Trophoblast cell (in vitro differentiated cells and primary cell): ENCODE data around the gene DDRGK1.

Experiments
- DNase-seq, 2 donors: peaks; one replicate each; pipeline ENCODE4 v3.0.0-alpha.2; 2016
- H2AFZ ChIP-seq: 2 replicates; pipeline ENCODE4 v1.6.1; 2013; ENCODE audit warnings: low read length, moderate library complexity, mild to moderate bottlenecking; ENCODE audit not compliant: insufficient read depth, poor library complexity
- H2AK5ac ChIP-seq: 2 replicates; pipeline ENCODE4 v1.6.1; 2013; ENCODE audit warnings: mild to moderate bottlenecking, low read length
- H2BK120ac ChIP-seq: 2 replicates; pipeline ENCODE4 v1.6.1; 2013; ENCODE audit warnings: low read length, mild to moderate bottlenecking, moderate library complexity; ENCODE audit not compliant: insufficient read depth, poor library complexity
- H2BK12ac ChIP-seq: 2 replicates; pipeline ENCODE4 v1.6.1; 2013; ENCODE audit warnings: mild to moderate bottlenecking, low read length, moderate library complexity
- H2BK5ac ChIP-seq: 2 replicates; pipeline ENCODE4 v1.6.1; 2013; ENCODE audit warnings: low read length, low read depth, moderate library complexity, mild to moderate bottlenecking; ENCODE audit not compliant: poor library complexity
- H3K14ac ChIP-seq: 2 replicates; pipeline ENCODE4 v1.6.1; 2013; ENCODE audit warnings: mild to moderate bottlenecking, low read length
- H3K18ac ChIP-seq: 2 replicates; pipeline ENCODE4 v1.6.1; 2013; ENCODE audit warnings: mild to moderate bottlenecking, low read length
- H3K23ac ChIP-seq: 2 replicates; pipeline ENCODE4 v1.6.1; 2013; ENCODE audit warnings: low read length
- H3K27ac ChIP-seq: 2 replicates; pipeline ENCODE4 v1.5.1; 2013; ENCODE audit warnings: low read depth, mild to moderate bottlenecking, inconsistent platforms, low read length, moderate library complexity
- H3K27me3 ChIP-seq: 2 replicates; pipeline ENCODE4 v1.6.1; 2013; ENCODE audit warnings: inconsistent platforms, mild to moderate bottlenecking, low read length, moderate library complexity; ENCODE audit not compliant: insufficient read depth
- H3K36me3 ChIP-seq, 2 experiments: 1 replicate in 1 of 2; 2 replicates in 1 of 2; pipeline ENCODE4 v1.6.1; 2013; ENCODE audit warnings: low read length in 2 of 2, mild to moderate bottlenecking in 2 of 2, moderate library complexity in 1 of 2; ENCODE audit not compliant: insufficient read depth in 2 of 2, control insufficient read depth in 1 of 2
- H3K4ac ChIP-seq: 2 replicates; pipeline ENCODE4 v1.6.1; 2013; ENCODE audit warnings: low read depth, mild to moderate bottlenecking, low read length, moderate library complexity
- H3K4me1 ChIP-seq, 2 experiments: 1 replicate in 1 of 2; 2 replicates in 1 of 2; pipeline ENCODE4 v1.6.1; 2013; ENCODE audit warnings: low read length in 2 of 2, mild to moderate bottlenecking in 2 of 2, moderate library complexity in 1 of 2; ENCODE audit not compliant: insufficient read depth in 2 of 2, control insufficient read depth in 1 of 2
- H3K4me2 ChIP-seq: 2 replicates; pipeline ENCODE4 v1.6.1; 2013; ENCODE audit warnings: inconsistent platforms, mild to moderate bottlenecking, low read length, moderate library complexity
- H3K4me3 ChIP-seq: 2 replicates; pipeline ENCODE4 v1.5.1; 2013; ENCODE audit warnings: mild to moderate bottlenecking, low read depth, low read length, inconsistent platforms
- H3K79me1 ChIP-seq: one replicate; pipeline ENCODE4 v1.6.1; 2013; ENCODE audit warnings: low read length
- H3K79me2 ChIP-seq: 2 replicates; pipeline ENCODE4 v1.6.1; 2013; ENCODE audit warnings: low read length, mild to moderate bottlenecking; ENCODE audit not compliant: control insufficient read depth, insufficient read depth, poor library complexity
- H3K9ac ChIP-seq: 2 replicates; pipeline ENCODE4 v1.6.1; 2013; ENCODE audit warnings: mild to moderate bottlenecking, low read length
- H3K9me3 ChIP-seq: 2 replicates; pipeline ENCODE4 v1.6.1; 2013; ENCODE audit warnings: low read depth, mild to moderate bottlenecking, control low read depth, inconsistent platforms, low read length; ENCODE audit not compliant: insufficient read depth
- H4K12ac ChIP-seq: 2 replicates; pipeline ENCODE4 v1.6.1; 2013; ENCODE audit warnings: low read depth, mild to moderate bottlenecking, low read length, moderate library complexity
- H4K8ac ChIP-seq: 2 replicates; pipeline ENCODE4 v1.6.1; 2013; ENCODE audit warnings: low read depth, mild to moderate bottlenecking, low read length, moderate library complexity
- H4K91ac ChIP-seq: one replicate; pipeline ENCODE4 v1.6.1; 2013; ENCODE audit warnings: low read depth, mild to moderate bottlenecking, low read length, moderate library complexity
- WGBS: extraction: QIAGEN DNeasy Blood & Tissue Kit; methylation state at CpG from one replicate; pipeline ENCODE4 v1.1.7; 2013; ENCODE audit warnings: missing lambda C conversion rate; ENCODE audit not compliant: insufficient read length, insufficient coverage; ENCODE audit errors: extremely low coverage; 5-methylcytosine and 5-hydroxymethylcytosine counted together

DDRGK1 gene

GRCh38 chr20:3150908-3151307 lies 53.6 kb downstream of the DDRGK1 start:
- H4K8ac ChIP-seq = no peak overlapping the region
- no peaks in the 10 kb centered on the region for H3K79me1 ChIP-seq
- H3K4me3 ChIP-seq = no peak overlapping the region
- H3K4me1 ChIP-seq = no peaks in the 10 kb centered on the region
- H3K23ac ChIP-seq = no peak overlapping the region
- H3K18ac ChIP-seq = no peak overlapping the region
- no peak overlapping the region for H2BK120ac ChIP-seq
- H2BK5ac ChIP-seq = no peak overlapping the region
- no peak overlapping the region for H2BK12ac ChIP-seq
- H3K27me3 ChIP-seq = no peaks in the 10 kb centered on the region
- DNase-seq = no peak
- H3K9me3 ChIP-seq = no peaks in the 10 kb centered on the region
- H4K91ac ChIP-seq = no peak overlapping the region
- H3K36me3 ChIP-seq = peaks cover 17 to 28% of the 10 kb centered on the region in 2 experiments
- H3K14ac ChIP-seq = no peak overlapping the region
- H3K79me2 ChIP-seq = no peaks in the 10 kb centered on the region
- H3K4ac ChIP-seq = no peak overlapping the region
- no peak overlapping the region for H3K9ac ChIP-seq
- no peak overlapping the region for H4K12ac ChIP-seq
- H3K4me2 ChIP-seq = no peak overlapping the region
- no peak overlapping the region for H2AK5ac ChIP-seq
- no peak overlapping the region for H2AFZ ChIP-seq
- no peak overlapping the region for H3K27ac ChIP-seq

DNA sequence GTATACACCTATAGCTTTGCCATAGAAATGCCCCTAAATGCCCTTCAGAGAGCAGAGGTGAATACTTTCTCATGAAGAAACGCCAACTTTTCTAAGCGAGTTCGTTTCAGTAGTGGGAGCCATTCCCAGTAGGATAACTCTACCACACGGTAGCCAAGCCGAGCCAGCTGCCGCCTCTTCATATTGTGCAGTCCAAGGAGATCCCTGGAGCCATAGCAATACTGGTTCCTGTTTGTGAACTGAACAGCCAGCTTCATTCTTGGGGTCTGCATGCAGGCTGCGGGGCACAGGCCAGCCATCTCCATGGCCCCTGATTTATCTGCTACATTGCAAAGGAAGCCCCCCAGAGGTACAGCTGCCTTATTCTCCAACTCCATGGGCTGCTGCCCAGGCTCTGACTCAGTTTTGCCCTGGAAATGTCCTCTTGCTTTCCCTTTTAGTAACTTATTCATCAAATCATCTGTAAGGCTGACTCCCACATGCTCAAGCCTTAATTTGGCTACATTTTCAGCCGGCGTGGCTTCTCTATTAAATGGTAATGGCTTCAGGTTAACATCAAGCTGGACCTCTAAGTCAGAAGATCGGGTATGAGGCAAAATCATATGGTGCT lies 57.6 kb downstream of the DDRGK1 start:
- Histone ChIP-seq H2BK12ac (no peak overlapping the region), H2AK5ac (no peak overlapping the region), H4K12ac (no peak overlapping the region), H3K79me2 (no peaks in the 10 kb centered on the region), H2BK5ac (no peak overlapping the region), H3K9ac (no peak overlapping the region), H2AFZ (no peak overlapping the region), H3K9me3 (no peaks in the 10 kb centered on the region), H3K27ac (no peak overlapping the region), H4K91ac (no peak overlapping the region), H3K27me3 (no peaks in the 10 kb centered on the region), H3K4me2 (no peak overlapping the region), H3K4ac (no peak overlapping the region), H3K79me1 (no peaks in the 10 kb centered on the region), H3K36me3 (peaks cover 13 to 25% of the 10 kb centered on the region in 2 experiments), H3K4me3 (no peak overlapping the region), H3K14ac (no peak overlapping the region), H3K4me1 (no peaks in the 10 kb centered on the region), H3K18ac (no peak overlapping the region), H2BK120ac (no peak overlapping the region), H3K23ac (no peak overlapping the region), H4K8ac (no peak overlapping the region)
- DNase-seq = no peak
- WGBS = no CpG with 5 or more reads among the region's 10 CpGs

DNA sequence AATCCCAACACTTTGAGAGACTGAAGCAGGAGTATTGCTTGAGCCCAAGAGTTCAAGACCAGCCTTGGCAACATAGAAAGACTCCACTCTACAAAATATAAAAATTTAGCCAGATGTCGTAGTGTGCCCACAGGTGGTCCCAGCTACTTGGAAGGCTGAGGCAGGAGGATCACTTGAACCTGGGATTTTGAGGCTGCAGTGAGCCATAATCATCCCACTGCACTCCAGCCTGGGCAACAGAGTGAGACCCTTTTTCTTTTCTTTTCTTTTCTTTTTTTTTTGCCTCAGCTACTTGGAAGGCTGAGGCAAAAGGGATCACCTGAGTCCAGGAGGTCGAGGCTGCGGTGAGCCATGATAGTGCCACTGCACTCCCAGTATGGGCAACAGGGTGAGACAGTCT lies 62.7 kb downstream of the DDRGK1 start:
- Histone ChIP-seq H3K79me1 (no peaks in the 10 kb centered on the region), H3K79me2 (no peaks in the 10 kb centered on the region), H2BK12ac (no peak overlapping the region), H3K36me3 (peaks cover 2 to 3% of the 10 kb centered on the region in 2 experiments), H4K12ac (no peak overlapping the region), H3K9ac (no peak overlapping the region), H3K18ac (no peak overlapping the region), H4K8ac (no peak overlapping the region), H2AFZ (no peak overlapping the region), H3K4me1 (no peaks in the 10 kb centered on the region), H2AK5ac (no peak overlapping the region), H4K91ac (no peak overlapping the region), H3K27me3 (no peaks in the 10 kb centered on the region), H3K4me2 (no peak overlapping the region), H3K23ac (no peak overlapping the region), H2BK120ac (no peak overlapping the region), H3K14ac (no peak overlapping the region), H3K27ac (no peak overlapping the region), H3K9me3 (no peaks in the 10 kb centered on the region), H2BK5ac (no peak overlapping the region), H3K4ac (no peak overlapping the region), H3K4me3 (no peak overlapping the region)
- no CpG with 5 or more reads among the region's 3 CpGs for WGBS
- DNase-seq = no peak
